ENCODE results near the gene SGK2.
"Not testable (repeated sequence)": the region's sequence is repeated elsewhere in the genome, so short reads cannot be mapped to it uniquely, and the experiment has no call there.

DNA sequence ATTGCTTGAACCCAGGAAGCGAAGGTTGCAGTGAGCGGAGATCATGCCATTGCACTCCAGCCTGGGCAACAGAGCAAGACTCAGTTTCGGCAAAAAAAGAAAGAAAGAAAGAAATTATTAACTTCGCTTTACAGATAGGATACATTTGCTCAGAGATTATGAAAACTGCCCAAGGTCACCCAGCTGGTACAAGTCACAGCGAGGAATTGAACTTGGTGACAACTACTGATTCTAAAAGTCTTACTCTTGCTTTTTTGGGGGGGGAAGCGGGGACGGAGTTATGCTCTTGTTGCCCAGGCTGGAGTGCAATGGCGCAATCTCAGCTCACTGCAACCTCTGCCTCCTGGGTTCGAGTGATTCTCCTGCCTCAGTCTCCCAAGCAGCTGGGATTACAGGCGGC, 29.7 kb downstream of the SGK2 start:
- TF ChIP-seq POLR2A, CTCF, POLR2AphosphoS5, EP300 (IDR thresholded peaks at IDR 0.05): not testable (repeated sequence)

Measured in gastroesophageal sphincter (tissue), 3 donors.